ENCODE results near the gene SLC38A2. TPM values are rescaled to one million over a fixed set of nuclear protein-coding genes. Genes with fewer than 3 reads are reported as not detected.

SLC38A2 gene
- total and polyA plus RNA-seq, 2 donors (not counting 1 experiment from before 2014, with no cell fraction given), result 61.6 to 202 TPM

GRCh38 chr12:46410495-46410894 lies 37.9 kb upstream of the SLC38A2 start:
- Histone ChIP-seq H3K27ac (ENCODE audit: low read length in 2 of 2) (no peak overlapping the region), H3K27me3 (replicated peaks in 1 of 4; ENCODE audit: control extremely low read depth in 1 of 4, control insufficient read depth in 3 of 4, insufficient read depth in 4 of 4, low read length in 3 of 4) (no peaks in the 10 kb centered on the region), H3K4me3 (ENCODE audit: control extremely low read depth in 1 of 5, extremely low read depth in 1 of 5, insufficient read depth in 1 of 5, low read depth in 2 of 5, low read length in 4 of 5) (no peak overlapping the region), H3K79me2 (ENCODE audit: control insufficient read depth, insufficient read depth, low read length) (peaks cover 11% of the 10 kb centered on the region), H4K20me1 (ENCODE audit: control insufficient read depth, insufficient read depth, low read length, poor library complexity, severe bottlenecking) (no peaks in the 10 kb centered on the region), H3K4me2 (replicated peaks; ENCODE audit: low read depth, low read length, poor library complexity, severe bottlenecking) (no peak overlapping the region), H2AFZ (ENCODE audit: insufficient read depth, low read depth, low read length, poor library complexity, severe bottlenecking) (no peak overlapping the region), H3K9me3 (ENCODE audit: control extremely low read depth in 1 of 3, control insufficient read depth in 2 of 3, insufficient read depth in 1 of 3, low read length in 2 of 3) (no peaks in the 10 kb centered on the region), H3K36me3 (replicated peaks in 1 of 2; ENCODE audit: control extremely low read depth in 1 of 2, control insufficient read depth in 1 of 2, extremely low read depth in 1 of 2, insufficient read depth in 2 of 2, low read length in 1 of 2) (no peaks in the 10 kb centered on the region), H3K4me1 (ENCODE audit: control insufficient read depth in 2 of 2, insufficient read depth in 2 of 2, low read length in 2 of 2) (no peaks in the 10 kb centered on the region), H3K9ac (ENCODE audit: low read length) (no peak overlapping the region)
- peaks cover 2% of the 10 kb centered on the region for H3K4me1 Mint-ChIP-seq
- H3K27ac Mint-ChIP-seq, result no peak overlapping the region
- ATAC-seq (ENCODE audit: low read depth) (no peak), DNase-seq (no peak)
- intact Hi-C loops (cut with micrococcal nuclease), result no loop called here
- no peak for TF ChIP-seq EZH2 (IDR thresholded peaks at IDR 0.05; ENCODE audit: borderline replicate concordance, insufficient read depth, low read depth, low read length, poor library complexity, severe bottlenecking)
- TF ChIP-seq, protein P1, sequence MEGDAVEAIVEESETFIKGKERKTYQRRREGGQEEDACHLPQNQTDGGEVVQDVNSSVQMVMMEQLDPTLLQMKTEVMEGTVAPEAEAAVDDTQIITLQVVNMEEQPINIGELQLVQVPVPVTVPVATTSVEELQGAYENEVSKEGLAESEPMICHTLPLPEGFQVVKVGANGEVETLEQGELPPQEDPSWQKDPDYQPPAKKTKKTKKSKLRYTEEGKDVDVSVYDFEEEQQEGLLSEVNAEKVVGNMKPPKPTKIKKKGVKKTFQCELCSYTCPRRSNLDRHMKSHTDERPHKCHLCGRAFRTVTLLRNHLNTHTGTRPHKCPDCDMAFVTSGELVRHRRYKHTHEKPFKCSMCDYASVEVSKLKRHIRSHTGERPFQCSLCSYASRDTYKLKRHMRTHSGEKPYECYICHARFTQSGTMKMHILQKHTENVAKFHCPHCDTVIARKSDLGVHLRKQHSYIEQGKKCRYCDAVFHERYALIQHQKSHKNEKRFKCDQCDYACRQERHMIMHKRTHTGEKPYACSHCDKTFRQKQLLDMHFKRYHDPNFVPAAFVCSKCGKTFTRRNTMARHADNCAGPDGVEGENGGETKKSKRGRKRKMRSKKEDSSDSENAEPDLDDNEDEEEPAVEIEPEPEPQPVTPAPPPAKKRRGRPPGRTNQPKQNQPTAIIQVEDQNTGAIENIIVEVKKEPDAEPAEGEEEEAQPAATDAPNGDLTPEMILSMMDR (IDR thresholded peaks at IDR 0.05), result no peak
- no peaks in the 10 kb centered on the region for H3K9me3 Mint-ChIP-seq (ENCODE audit: insufficient read depth)
- H3K4me3 Mint-ChIP-seq, result no peak overlapping the region
- ChIA-PET POLR2A (no interaction called here), CTCF (no interaction called here)
- 69% methylated on average over 2 of the region's 3 CpGs for WGBS (ENCODE audit: insufficient coverage)
- no peaks in the 10 kb centered on the region for H3K27me3 Mint-ChIP-seq

DNA sequence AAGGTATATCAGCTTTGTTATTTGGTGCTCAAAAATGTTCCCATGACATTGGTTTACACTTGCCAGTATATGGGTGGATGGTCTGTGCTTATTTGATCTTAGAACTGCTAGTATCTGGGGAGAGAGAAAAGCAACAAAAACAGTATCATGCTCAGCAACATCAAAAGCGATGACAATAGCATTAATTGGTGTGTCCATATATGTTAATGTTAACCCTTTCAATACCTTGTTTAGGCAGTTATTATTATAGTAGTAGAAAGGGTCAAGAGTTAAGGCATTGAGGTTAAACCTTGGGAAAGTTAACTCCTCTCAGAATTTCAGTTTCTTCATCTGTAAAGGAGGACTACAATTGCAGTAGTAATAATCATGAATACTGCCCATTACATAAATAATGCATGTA lies 37.4 kb upstream of the SLC38A2 start:
- H3K79me2 ChIP-seq (ENCODE audit: control insufficient read depth, insufficient read depth, low read length), result peaks cover 11% of the 10 kb centered on the region
- no peaks in the 10 kb centered on the region for H4K20me1 ChIP-seq (ENCODE audit: control insufficient read depth, insufficient read depth, low read length, poor library complexity, severe bottlenecking)
- no peak overlapping the region for H3K9ac ChIP-seq (ENCODE audit: low read length)
- POLR2A ChIA-PET, result no interaction called here
- H2AFZ ChIP-seq (ENCODE audit: insufficient read depth, low read depth, low read length, poor library complexity, severe bottlenecking), result no peak overlapping the region
- no peaks in the 10 kb centered on the region for H3K9me3 ChIP-seq (ENCODE audit: control extremely low read depth in 1 of 3, control insufficient read depth in 2 of 3, insufficient read depth in 1 of 3, low read length in 2 of 3)
- H3K4me1 ChIP-seq (ENCODE audit: control insufficient read depth in 2 of 2, insufficient read depth in 2 of 2, low read length in 2 of 2), result no peaks in the 10 kb centered on the region
- whole genome bisulfite sequencing (ENCODE audit: insufficient coverage), result no CpG with 5 or more reads among the region's 1 CpG
- H3K4me3 ChIP-seq (ENCODE audit: control extremely low read depth in 1 of 5, extremely low read depth in 1 of 5, insufficient read depth in 1 of 5, low read depth in 2 of 5, low read length in 4 of 5), result no peak overlapping the region
- DNase-seq (no peak), ATAC-seq (ENCODE audit: low read depth) (no peak)
- intact Hi-C loops (cut with micrococcal nuclease), result no loop called here
- no peak overlapping the region for H3K27ac Mint-ChIP-seq
- H3K27me3 Mint-ChIP-seq, result no peaks in the 10 kb centered on the region
- CTCF ChIA-PET, result no interaction called here
- H3K4me2 ChIP-seq (replicated peaks; ENCODE audit: low read depth, low read length, poor library complexity, severe bottlenecking), result no peak overlapping the region
- peaks cover 4% of the 10 kb centered on the region for H3K4me1 Mint-ChIP-seq
- no peaks in the 10 kb centered on the region for H3K9me3 Mint-ChIP-seq (ENCODE audit: insufficient read depth)
- no peak overlapping the region for H3K4me3 Mint-ChIP-seq
- no peaks in the 10 kb centered on the region for H3K36me3 ChIP-seq (replicated peaks in 1 of 2; ENCODE audit: control extremely low read depth in 1 of 2, control insufficient read depth in 1 of 2, extremely low read depth in 1 of 2, insufficient read depth in 2 of 2, low read length in 1 of 2)
- TF ChIP-seq, protein P1 (IDR thresholded peaks at IDR 0.05), result no peak
- TF ChIP-seq EZH2 (IDR thresholded peaks at IDR 0.05; ENCODE audit: borderline replicate concordance, insufficient read depth, low read depth, low read length, poor library complexity, severe bottlenecking), result no peak
- H3K27ac ChIP-seq (ENCODE audit: low read length in 2 of 2), result no peak overlapping the region
- H3K27me3 ChIP-seq (replicated peaks in 1 of 4; ENCODE audit: control extremely low read depth in 1 of 4, control insufficient read depth in 3 of 4, insufficient read depth in 4 of 4, low read length in 3 of 4), result no peaks in the 10 kb centered on the region
